Daoy (cell line): ENCODE results near the gene PEAR1. TPM values are rescaled to one million over a fixed set of nuclear protein-coding genes. Genes with fewer than 3 reads are reported as not detected.

Experiments
- DNase-seq: peaks from one replicate; pipeline ENCODE4 v3.0.0-alpha.2; 2015; ENCODE audit warnings: low read depth
- total RNA-seq: library from RNA; depleted of rRNA; stranded (reverse); fragments of >200 nt; shearing (Covaris generic); gene quantifications from 2 replicates; pipeline ENCODE4 v1.2.3, GENCODE V29; 2014

Gene PEAR1
- total RNA-seq, 1 experiment from 2014 or later = 0.06 TPM

DNA sequence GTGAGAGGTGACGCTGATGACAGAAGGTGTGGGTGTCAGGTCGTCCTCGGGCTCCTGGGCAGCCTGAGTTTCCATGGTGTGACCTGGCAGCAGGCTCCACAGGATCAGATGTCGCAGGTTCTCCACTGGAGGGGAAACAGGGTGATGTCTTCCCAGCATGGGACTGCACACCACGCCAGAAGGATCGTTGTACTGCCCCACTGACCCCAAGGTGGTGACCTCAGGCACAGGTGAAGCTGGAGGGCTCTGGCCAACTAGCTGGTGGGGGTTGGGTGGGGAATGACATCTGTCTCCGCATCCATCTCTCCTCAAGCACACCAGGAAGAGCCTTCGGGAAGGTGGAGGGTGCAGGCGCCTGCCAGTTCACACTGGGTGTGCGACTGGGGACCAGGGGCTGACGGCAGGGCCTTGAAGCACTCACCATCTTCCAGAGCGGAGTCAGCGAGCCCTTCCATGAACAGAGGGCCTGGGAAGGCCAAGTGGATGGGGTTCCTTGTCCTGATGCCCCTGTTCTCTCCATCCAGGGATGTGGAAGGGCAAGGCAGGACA, 46.3 kb downstream of the PEAR1 start:
- DNase-seq = no peak

DNA sequence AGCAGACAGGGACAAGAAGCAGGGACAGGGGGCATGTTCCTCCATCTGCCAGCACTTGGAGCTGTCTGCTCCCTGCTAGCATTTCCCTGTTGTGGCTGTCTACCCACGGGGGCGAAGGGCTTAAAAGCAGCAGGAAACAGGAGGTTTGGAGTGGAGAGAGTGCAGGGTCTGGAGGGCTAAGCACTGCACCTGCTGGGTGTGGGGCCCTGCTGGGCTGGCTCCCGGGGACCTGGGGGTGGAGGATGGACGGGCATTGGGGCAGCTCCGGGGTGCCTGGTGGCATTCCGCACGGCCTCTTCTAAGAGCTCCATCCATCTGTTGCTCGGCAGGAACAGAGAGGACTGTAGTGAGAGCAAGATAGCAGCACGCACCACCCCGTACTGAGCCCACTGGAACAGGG, 48.2 kb downstream of the PEAR1 start:
- DNase-seq = no peak

DNA sequence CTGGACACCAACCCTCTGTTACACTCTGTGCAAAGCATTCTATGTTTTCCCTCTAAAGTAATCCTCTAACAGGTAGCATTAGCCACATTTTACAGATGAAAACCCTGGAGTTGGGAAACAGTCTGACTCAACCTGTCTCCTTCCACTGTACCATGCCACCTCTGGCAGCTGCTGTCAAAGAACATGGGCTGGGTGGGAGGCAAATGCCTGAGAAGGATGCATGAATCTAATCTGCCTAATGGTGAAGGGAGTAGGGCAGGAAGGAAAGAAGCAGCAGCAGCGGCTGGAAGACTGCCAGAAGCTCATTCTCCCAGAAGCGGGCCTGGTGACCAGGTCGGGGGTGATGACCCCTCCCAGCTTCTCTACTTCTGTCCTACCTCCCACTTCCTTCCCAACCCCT, 48.7 kb downstream of the PEAR1 start:
- no peak for DNase-seq

DNA sequence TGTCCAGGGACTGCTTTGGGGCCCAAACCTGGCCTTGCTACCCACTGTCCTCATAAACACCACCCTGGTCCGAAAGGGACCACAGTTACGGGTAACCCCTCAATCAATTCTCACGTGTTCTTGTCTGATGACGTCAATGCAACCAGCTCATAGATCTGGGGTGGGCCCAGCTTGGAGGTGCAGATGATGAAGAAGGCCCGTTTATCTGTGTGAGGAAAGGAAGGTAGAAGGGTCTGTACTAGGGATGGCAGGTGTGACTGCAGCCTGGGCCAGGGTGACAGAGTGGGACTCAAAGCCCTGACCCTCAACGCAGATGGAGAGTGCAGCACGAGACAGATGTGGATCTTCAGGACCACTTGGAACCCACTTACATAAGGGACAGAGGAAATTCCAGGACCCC, 49.1 kb downstream of the PEAR1 start:
- DNase-seq = no peak

DNA sequence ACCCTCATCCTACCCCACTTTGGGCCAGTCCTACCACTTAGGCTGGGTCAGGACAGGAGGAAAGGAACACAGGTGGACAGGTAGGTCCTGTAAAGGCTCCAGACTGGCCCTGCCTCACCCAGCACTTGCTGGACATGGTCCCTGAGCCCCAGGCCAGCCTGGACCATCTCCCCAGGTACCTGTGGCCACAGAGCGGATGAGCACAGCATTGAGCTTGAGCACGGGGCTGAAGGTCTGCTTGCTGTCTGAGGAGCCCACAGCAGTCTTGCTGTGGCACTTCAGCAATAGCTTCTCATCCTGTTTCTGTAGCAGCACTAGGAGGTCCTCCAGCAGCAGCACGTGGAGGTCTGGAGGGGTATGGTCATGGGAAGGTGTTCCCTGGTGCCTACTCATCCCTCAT, 50.2 kb downstream of the PEAR1 start:
- DNase-seq = no peak

DNA sequence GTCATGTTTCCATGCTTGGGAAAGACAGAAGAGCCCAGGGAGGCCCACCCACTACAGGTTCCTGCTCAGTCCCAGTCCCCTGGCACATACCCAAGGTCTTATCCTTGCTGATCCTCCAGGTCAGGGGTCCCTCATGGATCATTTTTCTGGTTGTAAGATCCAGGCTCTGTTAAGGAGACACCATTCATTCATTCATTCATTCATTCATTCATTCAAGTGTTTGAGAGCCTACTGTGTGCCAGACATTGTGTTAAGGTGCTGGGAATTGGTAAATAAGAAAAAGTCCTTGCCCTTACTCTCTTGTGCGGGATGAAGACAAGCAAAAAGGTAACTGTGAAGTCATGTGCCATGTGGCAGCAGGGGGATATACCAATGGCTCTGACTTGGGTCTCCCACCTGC, 50.8 kb downstream of the PEAR1 start:
- no peak for DNase-seq

DNA sequence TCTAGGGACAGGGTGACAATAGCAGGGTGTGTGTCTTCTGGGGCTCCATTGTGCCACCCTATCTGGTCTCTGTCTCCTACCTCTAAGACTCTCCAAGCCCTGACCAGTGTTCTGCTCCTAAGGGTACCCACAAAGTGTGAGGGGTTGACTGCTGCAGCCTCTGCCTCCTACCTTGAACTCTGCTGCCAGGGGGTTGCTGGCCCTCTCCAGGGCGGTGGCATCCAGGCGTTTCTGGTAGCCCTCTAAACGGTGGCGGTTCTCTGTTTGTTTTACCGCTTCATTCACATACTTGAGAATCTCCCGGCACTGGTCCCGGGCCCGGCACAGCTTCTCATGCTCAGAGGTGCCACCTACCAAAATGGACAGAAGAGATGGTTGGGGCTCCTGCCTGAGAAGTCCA, 51.3 kb downstream of the PEAR1 start:
- DNase-seq = no peak

DNA sequence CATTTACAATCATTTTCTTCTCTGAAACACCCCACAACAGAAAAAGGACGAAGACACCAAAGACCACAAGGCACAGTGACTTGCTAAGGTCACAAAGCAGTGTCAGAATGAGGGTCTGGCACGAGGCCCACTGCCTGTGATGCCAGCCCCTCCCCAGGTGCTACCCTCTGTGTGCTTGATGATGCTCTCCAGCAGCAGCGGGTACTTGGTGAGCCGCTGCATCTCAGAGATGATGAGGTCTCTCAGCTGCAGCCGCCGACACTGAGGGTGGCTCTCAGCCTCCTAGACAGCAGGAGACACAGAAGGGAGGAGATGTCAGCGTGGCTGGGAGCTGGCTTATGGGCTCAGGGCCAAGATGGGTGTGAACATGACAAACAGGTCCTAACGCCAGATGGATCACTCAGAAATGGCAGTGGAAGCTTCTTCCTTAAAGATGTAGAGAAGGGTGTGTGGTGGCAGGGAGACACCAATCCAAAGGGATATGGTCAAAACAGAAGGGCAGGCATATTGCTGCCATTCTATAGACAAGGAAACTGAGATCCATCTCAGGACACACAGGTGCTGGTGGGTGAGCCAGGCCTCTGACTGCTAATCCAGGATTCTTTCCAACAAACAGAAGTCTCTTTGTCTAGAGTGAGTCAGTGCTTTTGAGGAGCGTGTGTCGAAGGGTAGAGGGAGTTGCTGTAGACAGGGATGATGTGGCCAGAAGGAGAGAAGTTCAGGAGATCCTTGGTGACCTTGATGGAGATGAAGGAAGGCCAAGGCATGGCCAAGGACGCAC, 52.6 kb downstream of the PEAR1 start:
- no peak for DNase-seq

DNA sequence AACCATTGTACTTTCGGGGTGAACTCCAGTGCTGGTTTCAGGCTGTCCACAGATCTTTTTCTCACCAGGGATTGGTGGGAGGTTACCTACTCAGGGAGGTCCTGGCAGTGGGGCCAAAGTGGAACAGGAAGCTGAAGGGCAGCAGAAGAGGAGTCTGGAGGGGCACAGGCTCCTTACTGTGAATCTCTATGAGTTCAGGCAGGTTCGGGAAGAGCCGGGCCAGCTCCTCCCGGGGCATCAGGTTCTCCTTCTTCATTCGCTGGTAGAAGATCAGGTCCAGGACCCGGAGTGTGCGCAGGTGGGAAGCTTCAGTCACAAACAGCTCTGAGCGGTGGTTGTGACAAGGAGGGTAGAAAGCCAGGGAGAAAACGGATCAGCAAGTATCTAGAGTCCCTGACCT, 53.6 kb downstream of the PEAR1 start:
- DNase-seq = no peak

DNA sequence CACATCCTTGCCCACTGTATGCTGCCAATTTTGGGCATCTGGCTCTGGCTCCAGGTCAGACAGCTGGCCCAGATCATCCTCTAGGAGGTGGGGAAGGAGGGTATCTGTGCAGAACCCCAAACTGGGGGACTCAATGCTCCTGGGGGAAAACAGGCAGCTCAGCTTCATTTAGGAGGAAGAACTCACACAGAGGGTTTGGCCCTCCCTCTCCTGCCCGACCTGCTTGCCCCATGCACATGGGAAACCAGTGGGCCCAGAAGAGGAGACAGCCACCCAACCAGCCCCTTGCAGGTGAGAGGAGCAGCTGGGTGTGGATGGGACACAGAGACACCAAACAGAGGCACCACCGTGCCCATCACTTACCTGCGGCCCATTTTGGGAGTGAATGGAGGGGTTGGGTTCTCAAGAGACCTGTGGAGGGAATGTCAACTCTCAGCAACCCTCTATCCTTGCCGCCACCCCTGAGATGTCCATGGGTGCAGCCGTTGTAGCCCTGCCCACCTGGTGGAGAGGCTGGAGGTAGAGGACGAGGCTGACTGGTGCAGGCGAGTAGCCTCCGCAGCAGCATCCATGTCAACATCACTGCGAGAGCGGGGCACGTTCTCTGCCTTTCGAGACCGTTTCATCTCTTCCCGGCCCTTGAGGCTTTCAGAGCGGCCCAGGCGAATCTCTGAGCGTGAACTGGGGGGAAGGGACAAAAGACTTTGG, 54.5 kb downstream of the PEAR1 start:
- no peak for DNase-seq

DNA sequence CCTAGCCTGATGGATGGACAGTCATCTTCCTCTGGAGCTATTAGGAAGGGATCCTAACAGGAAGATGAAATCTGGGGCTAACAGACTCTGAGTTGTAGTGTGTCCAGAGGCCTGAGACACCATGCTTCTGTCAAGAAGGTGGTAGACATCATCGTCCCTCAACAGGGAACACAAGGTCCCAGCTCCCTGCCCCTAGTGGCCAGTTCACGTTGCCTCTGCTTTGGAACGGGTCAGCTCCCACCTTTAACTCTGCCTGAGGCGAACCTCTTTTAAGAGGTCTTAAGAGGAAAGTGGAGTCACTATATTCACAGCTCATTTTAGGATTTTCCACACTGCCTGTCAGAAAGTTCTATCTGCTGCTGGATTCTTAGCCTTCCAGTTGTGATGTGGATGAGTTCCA, 55.2 kb downstream of the PEAR1 start:
- no peak for DNase-seq

DNA sequence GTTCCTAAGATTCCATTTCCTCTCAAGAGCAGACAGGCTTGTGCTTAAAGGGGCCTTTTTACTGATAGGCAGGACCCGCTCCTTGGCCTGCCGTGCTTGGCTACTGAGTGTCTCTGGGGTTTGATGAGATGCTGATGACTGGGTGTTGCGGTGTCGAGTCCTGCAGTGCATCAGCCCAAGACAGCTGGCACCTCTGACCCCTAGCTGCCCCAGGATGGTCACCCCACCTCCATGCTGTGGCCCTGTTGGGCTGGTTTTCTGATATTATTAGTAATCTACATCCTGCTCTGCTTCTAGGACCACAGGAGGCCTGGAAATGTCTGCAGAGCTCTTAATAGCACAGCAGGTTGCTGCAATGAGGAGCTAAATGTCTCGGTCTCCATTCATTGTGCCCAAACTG, 55.6 kb downstream of the PEAR1 start:
- DNase-seq = no peak

DNA sequence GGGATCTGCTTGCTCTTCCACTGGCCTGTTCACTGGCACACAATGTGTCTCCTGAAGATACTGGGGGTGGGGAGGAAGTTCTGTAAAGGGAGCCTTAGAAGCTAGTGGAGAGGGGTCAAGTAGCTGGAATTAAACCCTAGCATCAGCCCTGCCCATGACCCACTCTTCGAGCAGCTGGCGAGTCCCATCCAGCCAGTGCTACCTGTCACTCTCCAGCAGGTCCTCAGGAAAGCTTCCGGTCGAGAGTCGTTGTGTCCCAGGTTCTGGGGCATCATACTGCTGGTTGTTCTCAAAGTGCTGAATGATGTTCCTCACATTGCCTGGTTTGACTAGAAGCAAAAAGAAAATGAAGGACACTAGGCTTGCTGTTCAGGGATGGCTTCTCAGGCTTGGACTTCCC, 57.9 kb downstream of the PEAR1 start:
- DNase-seq = no peak

DNA sequence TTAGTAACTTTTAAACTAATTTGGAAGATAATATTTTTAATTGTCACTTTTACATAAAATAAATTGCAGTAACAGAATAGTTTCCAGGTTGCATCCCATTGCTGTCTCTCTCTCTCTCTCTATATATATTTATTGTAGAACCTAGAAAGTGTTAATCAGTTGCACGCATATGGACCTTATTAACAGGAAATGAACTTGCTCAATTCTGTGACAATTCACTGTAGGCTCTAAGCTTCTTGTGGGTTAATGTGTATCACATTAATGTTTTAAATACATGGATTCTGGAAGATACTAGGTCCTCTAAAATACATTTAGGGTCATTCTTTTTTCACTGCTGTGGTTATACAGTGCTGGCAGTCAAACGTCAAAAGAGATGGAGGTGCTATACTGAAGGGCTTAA, 60.1 kb downstream of the PEAR1 start:
- no peak for DNase-seq

DNA sequence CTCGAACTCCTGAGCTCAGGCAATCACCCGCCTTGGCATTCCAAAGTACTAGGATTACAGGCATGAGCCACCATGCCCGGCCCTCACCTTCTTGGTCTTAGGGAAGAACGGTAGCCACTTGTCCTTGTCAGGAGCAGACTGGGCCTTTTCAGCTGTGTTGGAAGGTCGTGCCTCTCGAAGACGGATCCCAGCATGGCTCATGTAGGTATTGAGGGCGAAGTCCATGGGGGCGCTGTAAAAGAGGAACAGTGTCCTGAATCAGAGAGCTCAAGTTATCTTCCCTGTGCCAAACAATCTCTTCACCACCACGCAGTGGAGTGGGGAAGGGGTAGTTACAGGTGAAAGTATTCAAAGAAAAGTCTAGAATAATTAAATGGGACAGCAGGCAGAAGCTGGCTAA, 62.8 kb downstream of the PEAR1 start:
- no peak for DNase-seq

DNA sequence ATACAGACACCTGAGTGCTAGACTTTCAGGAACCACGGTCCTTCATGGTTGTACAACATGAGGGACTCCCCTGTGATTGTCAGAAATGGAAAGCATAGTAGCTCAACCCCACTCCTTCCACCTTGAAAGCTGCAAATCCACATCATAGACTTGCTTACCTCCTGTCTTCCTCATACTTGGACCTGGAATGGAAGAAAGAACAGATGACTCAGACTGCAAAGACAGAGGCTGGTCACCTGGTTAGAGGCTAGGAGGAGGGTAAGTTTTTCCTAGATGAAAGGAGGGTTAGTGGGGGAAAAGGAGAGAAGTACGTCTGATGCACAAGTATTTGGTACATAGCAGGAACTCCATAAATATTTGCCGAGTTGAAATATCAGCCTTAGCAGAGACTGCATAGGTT, 64.1 kb downstream of the PEAR1 start:
- DNase-seq = no peak

DNA sequence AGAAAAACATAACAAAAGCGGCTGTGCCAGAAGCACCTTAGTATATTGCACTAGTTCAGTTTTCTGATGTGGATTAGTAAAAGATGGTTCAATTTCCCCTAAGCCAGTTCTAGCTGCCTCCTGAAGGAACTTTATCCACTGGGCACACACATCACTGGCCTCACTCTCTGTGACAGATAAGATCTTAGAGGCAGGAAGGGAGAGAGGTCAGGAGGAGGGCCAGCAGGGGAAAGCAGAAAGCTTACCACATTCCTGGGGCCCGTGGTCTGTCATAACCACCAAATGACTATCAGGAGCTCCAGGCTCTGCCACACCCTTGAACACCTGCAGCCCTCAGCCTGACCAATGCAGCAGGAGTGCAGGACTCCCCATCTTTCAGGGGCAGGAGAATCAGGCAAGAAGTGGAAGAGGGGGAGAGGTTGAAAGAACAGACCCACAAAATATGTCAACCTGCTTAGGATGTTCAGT, 64.8 kb downstream of the PEAR1 start:
- no peak for DNase-seq

DNA sequence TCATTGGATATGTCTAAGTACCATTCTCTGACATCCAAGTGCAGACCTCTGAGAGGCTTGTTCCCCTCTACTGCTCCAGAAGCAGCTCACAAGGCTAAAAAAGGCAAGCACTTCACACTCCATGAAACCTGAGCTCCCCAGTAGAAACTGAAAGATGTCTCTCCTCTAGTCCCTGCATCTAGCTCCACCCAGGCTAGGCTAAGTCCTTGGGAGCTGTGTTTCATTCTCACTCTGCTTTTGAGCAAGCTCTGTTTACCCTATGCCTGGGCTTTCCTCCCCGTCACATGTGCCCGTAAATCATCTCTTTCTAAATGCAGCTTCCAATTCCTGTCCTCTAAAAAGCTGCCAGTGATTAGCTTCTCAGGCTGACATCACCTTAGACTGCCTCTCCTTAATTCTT, 65.9 kb downstream of the PEAR1 start:
- no peak for DNase-seq

DNA sequence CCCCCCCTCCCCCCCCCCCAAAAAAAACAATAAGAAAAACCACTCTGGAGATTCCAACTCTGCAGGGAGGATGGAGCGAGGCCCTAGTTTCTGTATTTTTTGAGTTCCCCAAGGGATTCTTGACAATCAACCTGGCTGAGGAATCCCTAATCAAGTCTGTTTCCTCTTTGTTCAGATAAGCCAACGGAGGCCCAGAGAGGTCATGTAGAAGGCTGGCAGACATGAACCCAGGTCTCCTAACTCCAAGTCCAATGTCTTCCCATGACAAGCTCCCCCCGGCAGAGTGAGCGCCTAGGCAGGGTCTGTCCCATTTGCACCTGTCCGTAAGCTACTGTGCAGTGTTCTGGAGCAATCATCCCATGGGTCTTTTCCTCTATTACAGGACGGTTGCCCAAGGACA, 66.4 kb downstream of the PEAR1 start:
- no peak for DNase-seq

DNA sequence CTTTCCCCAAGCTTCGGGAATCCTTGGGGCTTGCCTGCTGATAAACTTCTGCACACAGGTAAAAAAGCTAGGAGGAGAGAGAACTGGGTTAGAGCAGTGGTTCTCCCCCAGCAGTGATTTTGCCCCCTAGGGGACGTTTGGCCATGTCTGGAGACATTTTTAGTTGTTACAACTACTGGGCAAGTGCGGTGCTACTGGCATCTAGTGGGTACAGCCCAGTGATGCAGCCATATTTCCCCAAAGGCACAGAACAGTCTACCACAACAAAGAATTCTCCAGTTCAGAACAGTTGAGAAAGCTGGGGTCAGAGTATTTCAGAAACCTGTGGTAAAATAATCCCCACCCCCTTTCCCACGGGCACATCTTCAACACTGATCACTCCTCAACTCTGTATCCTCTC, 68.2 kb downstream of the PEAR1 start:
- DNase-seq = no peak

DNA sequence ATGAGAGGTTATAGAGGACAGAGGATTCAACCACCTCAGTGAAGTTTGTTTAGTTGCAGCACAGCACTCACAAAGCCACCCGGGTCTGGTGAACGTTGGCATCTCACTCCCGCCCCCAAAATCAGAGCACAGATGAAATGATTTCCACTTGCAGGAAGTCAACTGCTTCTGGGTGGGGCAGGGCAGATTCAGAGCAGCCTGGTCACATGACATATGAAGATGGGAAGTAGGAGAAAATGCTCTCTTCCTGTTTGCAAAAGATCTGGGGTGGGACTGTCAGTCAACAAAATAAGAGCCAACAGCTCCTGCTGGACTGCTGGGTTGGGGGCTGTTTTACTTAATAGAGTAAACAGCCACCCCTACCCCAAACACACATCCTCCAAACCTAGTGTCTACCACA, 70.1 kb downstream of the PEAR1 start:
- DNase-seq = no peak

DNA sequence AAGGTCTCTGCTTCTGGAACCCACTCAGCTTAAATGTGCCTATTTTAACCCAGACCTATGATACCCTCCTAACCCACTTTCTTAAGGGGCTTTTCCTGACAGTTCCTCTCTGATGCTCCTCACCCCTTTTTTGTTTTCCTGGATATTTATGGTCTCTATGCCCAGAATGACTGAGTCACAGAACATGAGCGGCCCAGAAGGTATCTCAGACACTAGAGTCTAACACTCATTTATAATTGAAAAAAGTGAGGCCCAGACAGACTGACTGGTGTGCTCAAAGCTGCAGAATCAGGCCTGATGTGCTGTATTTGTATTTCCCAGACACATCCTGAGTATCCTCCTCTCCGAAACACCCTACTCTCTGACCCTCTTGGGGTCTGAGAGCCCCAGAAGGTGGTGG, 70.9 kb downstream of the PEAR1 start:
- DNase-seq = no peak
